Ectodermal cell (in vitro differentiated cells): ENCODE data around the gene APPL2. TPM values are rescaled to one million over a fixed set of nuclear protein-coding genes. Genes with fewer than 3 reads are reported as not detected.
A peak's percentile ranks its signal among the peaks of the same experiment; 100 is the strongest.

ENCODE experiments used
- H3K27ac ChIP-seq: 2 replicates; pipeline ENCODE4 v1.7.0; 2013; ENCODE audit warnings: mild to moderate bottlenecking, low read depth, low read length; ENCODE audit not compliant: insufficient read depth, poor library complexity, severe bottlenecking
- H3K27me3 ChIP-seq: 2 replicates; pipeline ENCODE4 v1.7.0; 2013; ENCODE audit warnings: mild to moderate bottlenecking, low read length; ENCODE audit not compliant: insufficient read depth, control insufficient read depth, poor library complexity, severe bottlenecking
- H3K36me3 ChIP-seq: one replicate; pipeline ENCODE4 v1.7.0; 2013; ENCODE audit warnings: low read length; ENCODE audit not compliant: control insufficient read depth, insufficient read depth
- H3K4me1 ChIP-seq: one replicate; pipeline ENCODE4 v1.7.0; 2013; ENCODE audit warnings: low read length; ENCODE audit not compliant: control insufficient read depth, insufficient read depth
- H3K4me3 ChIP-seq: 2 replicates; pipeline ENCODE4 v1.7.0; 2013; ENCODE audit warnings: low read depth, low read length, control low read depth; ENCODE audit not compliant: insufficient read depth
- H3K9me3 ChIP-seq: 2 replicates; pipeline ENCODE4 v1.7.0; 2013; ENCODE audit warnings: mild to moderate bottlenecking, low read length, moderate library complexity; ENCODE audit not compliant: control insufficient read depth
- WGBS, 2 experiments: methylation state at CpG; one replicate each; pipeline ENCODE4 v1.1.7; 2013; ENCODE audit warnings: missing lambda C conversion rate in 2 of 2; 5-methylcytosine and 5-hydroxymethylcytosine counted together
- polyA plus RNA-seq, 4 experiments: library from polyadenylated mRNA; stranded (reverse); fragments of 50-300 nt; gene quantifications; one replicate each; pipeline ENCODE4 v1.2.3, GENCODE V29; 2013

APPL2 gene
- 43.0 TPM for polyA plus RNA-seq (2013, experiment 1 of 4)
- polyA plus RNA-seq (2013, experiment 2 of 4), result 44.8 TPM
- 35.0 TPM for polyA plus RNA-seq (2013, experiment 3 of 4)
- 37.9 TPM for polyA plus RNA-seq (2013, experiment 4 of 4)

- Histone ChIP-seq H3K4me3 (peak within 1 kb of the TSS; percentile 74), H3K27me3 (peaks cover 18% of the 10 kb centered on the region)
- 0 to 1% methylated on average over 80 of the region's 80 CpGs for WGBS, 2 experiments
These were observed at the start of gene APPL2 for GRCh38 chr12:105235732-105236476. Gene APPL2, minus strand, starts transcription at chr12:105236174. Its CDS starts 162 bp downstream, at chr12:105236012.

GRCh38 chr12:105285378-105285777, 49.4 kb upstream of the APPL2 start:
- no peaks in the 10 kb centered on the region for H3K9me3 ChIP-seq
- H3K36me3 ChIP-seq, result no peaks in the 10 kb centered on the region
- no peaks in the 10 kb centered on the region for H3K4me1 ChIP-seq
- 88 to 91% methylated on average over 1 of the region's 1 CpG for WGBS, 2 experiments
- no peak overlapping the region for H3K4me3 ChIP-seq
- H3K27me3 ChIP-seq, result no peaks in the 10 kb centered on the region
- H3K27ac ChIP-seq, result no peak overlapping the region

More at GRCh38 chr12:105235732-105236476, at the start of gene APPL2:
- no peaks in the 10 kb centered on the region for H3K36me3 ChIP-seq
- H3K4me1 ChIP-seq, result no peaks in the 10 kb centered on the region
- H3K27ac ChIP-seq, result peak within 1 kb of the TSS; percentile 81
- no peaks in the 10 kb centered on the region for H3K9me3 ChIP-seq

DNA sequence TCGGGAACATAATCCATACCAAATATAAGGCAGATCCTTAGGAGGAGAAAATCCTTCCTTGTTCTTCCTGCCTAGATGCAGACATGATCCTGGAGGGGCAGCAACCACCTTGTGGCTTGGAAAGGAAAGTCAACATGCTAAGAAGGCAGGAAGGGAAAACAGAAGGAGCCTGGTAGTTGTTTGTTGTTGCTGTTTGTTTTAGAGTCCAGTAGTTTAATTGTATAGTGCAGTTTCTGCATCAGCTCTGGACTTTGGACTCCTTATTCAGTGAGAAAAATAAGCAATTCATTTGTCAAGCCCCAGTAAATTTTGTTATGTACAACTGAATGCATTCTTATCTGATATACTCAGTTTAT, 45.7 kb upstream of the APPL2 start:
- WGBS, 2 experiments, result 71 to 87% methylated on average over 1 of the region's 1 CpG
- no peaks in the 10 kb centered on the region for H3K27me3 ChIP-seq
- no peaks in the 10 kb centered on the region for H3K9me3 ChIP-seq
- H3K4me1 ChIP-seq, result no peaks in the 10 kb centered on the region
- no peaks in the 10 kb centered on the region for H3K36me3 ChIP-seq
- no peak overlapping the region for H3K27ac ChIP-seq
- H3K4me3 ChIP-seq, result no peak overlapping the region

DNA sequence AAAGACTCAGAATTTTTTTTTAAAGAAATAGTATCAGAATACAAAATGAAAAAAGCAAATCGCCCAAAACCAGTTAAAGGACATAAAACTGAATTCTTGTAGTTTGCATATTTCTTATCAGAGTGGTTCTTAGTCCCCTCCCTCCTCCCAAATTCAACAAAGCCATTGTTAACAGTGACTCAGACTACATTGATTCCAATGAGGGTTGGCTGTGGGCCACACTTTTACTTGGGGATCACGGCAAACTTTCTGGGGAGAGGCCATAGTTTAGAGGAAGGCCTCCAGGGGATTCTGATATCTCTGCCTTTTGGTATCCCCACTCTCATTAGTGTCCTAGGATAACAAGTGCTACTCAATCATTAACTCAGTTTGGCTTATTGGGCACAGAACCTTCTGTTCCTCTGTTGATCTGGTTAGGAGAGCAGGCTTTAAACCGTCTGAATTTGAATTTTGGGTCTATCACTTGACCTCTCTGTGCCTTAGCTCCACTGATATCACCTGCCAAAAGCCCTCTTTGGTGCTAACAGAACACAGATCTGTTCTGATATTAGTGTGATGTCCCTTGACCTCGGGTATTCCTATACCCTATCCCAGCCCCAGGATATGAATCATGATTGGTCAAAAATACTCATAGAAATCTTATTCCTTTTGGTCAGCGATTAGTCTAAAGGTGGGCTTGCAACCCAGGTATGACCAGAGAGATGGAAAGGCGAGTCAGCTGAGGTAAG, 45.2 kb upstream of the APPL2 start:
- Histone ChIP-seq H3K27ac (no peak overlapping the region), H3K9me3 (no peaks in the 10 kb centered on the region), H3K4me1 (no peaks in the 10 kb centered on the region), H3K36me3 (no peaks in the 10 kb centered on the region), H3K27me3 (no peaks in the 10 kb centered on the region), H3K4me3 (no peak overlapping the region)
- WGBS, 2 experiments, result 91 to 95% methylated on average over 4 to 6 of the region's 6 CpGs

GRCh38 chr12:105279460-105280056, 43.6 kb upstream of the APPL2 start:
- Histone ChIP-seq H3K4me1 (no peaks in the 10 kb centered on the region), H3K27me3 (no peaks in the 10 kb centered on the region), H3K9me3 (no peaks in the 10 kb centered on the region), H3K36me3 (no peaks in the 10 kb centered on the region), H3K4me3 (no peak overlapping the region), H3K27ac (no peak overlapping the region)
- 82% methylated on average over 5 of the region's 6 CpGs for WGBS, 2 experiments

GRCh38 chr12:105278043-105278697, 42.2 kb upstream of the APPL2 start:
- H3K27ac ChIP-seq, result no peak overlapping the region

GRCh38 chr12:105275997-105276733, 40.2 kb upstream of the APPL2 start:
- Histone ChIP-seq H3K27ac (no peak overlapping the region), H3K9me3 (no peaks in the 10 kb centered on the region)
- 92 to 100% methylated on average over 2 of the region's 3 CpGs for WGBS, 2 experiments

More at GRCh38 chr12:105278043-105278697, 42.2 kb upstream of the APPL2 start:
- H3K27me3 ChIP-seq, result no peaks in the 10 kb centered on the region
- no peak overlapping the region for H3K4me3 ChIP-seq
- no peaks in the 10 kb centered on the region for H3K4me1 ChIP-seq
- no peaks in the 10 kb centered on the region for H3K9me3 ChIP-seq
- 91 to 95% methylated on average over 4 of the region's 4 CpGs for WGBS, 2 experiments
- H3K36me3 ChIP-seq, result no peaks in the 10 kb centered on the region

GRCh38 chr12:105274571-105274970, 38.6 kb upstream of the APPL2 start:
- H3K27me3 ChIP-seq, result no peaks in the 10 kb centered on the region
- WGBS, 2 experiments, result 87 to 94% methylated on average over 5 of the region's 5 CpGs
- no peaks in the 10 kb centered on the region for H3K4me1 ChIP-seq
- H3K36me3 ChIP-seq, result no peaks in the 10 kb centered on the region
- no peaks in the 10 kb centered on the region for H3K9me3 ChIP-seq
- no peak overlapping the region for H3K4me3 ChIP-seq
- H3K27ac ChIP-seq, result no peak overlapping the region

More at GRCh38 chr12:105275997-105276733, 40.2 kb upstream of the APPL2 start:
- Histone ChIP-seq H3K4me3 (no peak overlapping the region), H3K36me3 (no peaks in the 10 kb centered on the region), H3K27me3 (no peaks in the 10 kb centered on the region), H3K4me1 (no peaks in the 10 kb centered on the region)

DNA sequence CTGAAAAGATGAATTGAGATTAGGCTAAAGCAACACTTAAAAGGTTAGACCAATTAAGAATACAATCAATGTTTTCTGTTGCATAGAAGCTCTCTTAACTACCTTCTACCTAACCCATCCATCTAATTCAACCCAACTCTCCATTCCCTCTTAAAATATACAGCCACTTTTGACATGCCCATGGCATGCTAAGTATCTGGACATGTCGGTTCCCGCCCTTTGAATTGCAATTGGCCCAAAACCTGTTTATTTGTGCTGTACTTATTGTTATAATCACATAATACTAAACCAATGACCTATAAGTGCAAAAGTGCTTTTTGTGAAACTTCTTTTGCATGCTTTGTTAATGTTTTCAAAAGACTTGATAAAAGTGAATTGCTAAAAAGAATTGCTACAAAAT, 37.6 kb upstream of the APPL2 start:
- no peaks in the 10 kb centered on the region for H3K4me1 ChIP-seq
- H3K9me3 ChIP-seq, result no peaks in the 10 kb centered on the region
- no peaks in the 10 kb centered on the region for H3K36me3 ChIP-seq
- no peaks in the 10 kb centered on the region for H3K27me3 ChIP-seq
- no peak overlapping the region for H3K4me3 ChIP-seq
- WGBS, 2 experiments, result 90 to 100% methylated on average over 2 of the region's 2 CpGs
- no peak overlapping the region for H3K27ac ChIP-seq
